Kidney tubule cell (primary cell): ENCODE measurements around the gene TTLL11.

Source experiments
- DNase-seq: peaks from one replicate; pipeline ENCODE4 v3.0.0-alpha.2; 2018; ENCODE audit warnings: low spot score

TTLL11 gene

DNA sequence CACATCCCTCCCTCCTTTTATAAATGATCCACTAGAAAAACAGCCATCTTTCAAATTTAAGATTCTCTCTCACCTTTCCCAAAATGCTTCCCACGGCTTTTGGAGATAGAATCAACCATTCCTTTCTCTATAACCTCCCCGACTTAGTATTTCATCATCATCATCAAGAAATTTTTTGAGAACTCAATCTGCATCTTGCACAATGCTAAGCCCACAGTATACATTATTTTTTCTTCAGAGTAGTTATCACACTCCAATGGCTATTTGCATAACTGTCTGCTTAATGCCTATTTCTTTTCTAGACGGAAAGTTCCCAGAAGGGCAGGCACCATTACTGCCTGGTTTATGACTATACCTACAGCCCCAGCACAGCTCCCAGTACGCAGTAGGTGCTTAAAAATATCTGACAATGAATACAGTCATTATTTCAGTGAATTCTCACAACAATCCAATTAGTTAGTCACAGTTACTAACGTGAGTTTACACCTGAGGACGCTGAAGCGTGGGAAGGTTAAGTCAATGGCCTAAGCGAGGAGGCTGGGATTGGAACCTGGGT lies 212.7 kb downstream of the TTLL11 start:
- DNase-seq: no peak

DNA sequence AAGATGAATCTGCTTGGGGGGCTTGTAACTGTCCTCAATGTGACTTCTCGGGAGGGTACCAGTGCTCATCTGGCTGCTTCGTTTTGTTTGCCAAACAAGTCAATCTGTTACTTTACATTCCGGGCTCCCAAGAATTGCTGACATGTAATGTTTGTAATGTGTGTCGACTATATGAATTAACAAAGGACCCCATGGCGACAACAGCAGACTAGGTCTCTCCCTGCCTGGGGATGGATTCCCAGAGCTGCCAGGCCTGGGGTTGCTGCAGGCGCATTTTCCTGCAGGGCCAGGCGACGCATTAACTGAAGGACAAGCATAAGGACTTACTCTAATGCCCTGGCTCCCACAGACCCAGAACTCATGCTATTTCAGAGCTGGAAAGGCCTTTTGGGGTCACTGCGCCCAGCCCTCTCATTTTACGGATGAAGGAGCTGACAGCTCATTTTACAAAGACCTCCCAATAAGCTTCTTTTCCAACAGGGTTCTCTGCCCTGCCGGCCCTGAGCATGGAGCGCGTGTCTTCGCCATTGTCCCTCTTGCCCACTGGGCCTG lies 214.8 kb downstream of the TTLL11 start:
- DNase-seq: no peak

DNA sequence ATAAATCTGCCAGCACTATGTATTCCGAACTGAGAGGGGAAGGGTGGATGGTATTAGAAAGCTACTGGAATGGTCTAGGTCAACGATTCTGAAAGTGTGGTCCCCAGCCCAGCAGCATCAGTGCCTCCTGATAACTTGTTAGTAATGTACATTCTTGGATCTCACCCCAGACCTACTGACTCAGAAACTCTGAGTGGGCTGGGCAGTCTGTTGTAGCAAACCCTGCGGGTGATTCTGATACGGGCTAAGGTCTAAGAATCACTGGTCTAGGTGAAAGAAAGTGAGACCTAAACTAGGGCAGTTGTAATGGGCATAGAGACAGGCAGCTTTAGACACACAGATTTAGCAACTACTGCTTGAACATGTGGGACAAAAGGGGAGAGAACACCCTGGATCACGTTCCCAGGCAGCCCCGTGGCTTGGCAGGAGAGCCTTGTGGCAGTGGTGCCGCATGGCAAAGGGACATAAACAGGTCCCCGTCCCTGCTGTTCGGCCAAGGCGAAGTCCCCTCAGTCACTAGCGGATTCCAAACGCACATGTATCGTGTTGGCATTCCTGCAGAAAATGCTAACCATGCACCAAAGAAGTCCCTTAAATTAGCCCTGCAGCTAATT lies 216.3 kb downstream of the TTLL11 start:
- DNase-seq: peak; percentile 81

DNA sequence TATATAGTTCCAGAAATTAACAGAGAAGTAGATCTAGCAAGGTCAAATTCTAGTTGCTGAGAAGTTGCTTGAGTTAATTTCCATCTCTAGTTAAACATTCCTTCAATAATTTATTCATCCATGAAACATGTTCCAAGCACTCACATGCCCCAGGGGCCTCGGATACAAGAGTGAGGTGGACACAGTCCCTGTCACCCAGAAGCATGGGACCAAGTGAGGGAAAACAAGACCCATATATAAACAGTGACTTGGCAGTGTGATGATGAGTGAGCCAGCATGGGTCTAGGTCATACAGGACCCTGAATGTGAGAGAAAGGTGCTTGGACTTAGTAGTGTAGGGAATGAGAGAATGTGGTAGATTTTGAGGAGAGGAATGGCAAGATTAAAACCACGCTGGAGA lies 216.9 kb downstream of the TTLL11 start:
- DNase-seq: peak; percentile 67

DNA sequence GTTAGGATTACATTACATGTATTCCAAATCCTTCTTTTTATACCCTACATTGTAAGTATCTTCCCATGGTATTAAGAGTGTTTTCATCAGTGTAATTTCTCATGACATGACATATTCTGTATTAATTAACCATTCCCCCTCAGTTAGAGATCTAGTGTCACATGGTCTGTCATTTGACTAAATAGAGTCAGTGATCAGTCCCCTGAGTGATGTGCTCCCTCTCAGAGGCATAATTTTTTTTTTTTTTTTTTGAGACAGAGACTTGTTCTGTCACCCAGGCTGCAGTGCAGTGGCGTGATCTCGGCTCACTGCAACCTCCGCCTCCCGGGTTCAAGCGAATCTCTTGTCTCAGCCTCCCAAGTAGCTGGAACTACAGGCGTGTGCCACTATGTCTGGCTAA lies 218.6 kb downstream of the TTLL11 start:
- DNase-seq: no peak

DNA sequence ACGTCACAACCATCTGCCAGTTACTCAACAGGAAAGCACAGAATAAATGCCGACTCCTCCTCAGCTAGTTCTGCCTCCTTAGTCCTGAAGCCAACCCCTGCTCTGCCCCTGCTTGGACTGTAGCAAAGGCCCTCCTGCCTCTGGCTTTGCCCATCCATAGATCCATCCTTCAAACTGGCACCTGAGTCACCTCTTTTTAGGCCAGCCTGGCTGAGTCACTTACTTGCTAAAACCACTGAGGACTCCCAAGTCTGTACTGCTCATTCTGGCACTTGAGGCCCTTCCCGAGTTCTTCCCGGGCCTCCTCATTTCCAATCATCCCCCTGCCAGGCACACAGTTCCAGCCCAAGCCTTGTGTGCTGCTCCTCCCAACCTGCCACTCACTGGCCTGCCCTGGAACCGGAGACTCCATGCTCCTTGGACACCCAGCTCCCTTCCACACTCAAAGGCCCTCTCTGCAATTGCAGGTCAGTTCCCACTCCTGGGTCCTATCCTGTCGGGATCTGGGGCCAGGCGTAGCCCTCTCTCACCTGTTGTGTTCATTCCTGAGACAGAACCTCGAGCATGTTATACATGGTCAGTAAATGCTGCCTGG lies 221.6 kb downstream of the TTLL11 start:
- peak; percentile 69 for DNase-seq

DNA sequence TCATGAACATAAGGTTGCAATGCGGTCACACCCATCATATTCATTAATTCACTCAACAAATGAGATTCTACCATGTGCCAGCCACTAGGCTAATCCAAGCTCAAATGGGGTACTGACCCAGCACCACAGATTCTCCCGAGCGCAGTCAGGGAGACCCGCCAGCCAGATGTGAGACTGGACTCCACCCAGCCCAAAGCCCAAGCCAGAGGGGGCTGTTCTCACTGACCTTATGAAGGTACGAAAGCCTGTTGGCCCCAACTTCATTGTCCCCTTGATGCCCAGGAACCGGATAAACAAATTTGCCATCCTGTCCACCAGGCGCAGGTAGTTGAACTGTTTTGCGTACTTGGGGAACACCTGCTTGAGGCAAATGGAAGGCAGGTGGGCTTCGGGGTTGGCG lies 222.8 kb downstream of the TTLL11 start:
- DNase-seq: no peak

DNA sequence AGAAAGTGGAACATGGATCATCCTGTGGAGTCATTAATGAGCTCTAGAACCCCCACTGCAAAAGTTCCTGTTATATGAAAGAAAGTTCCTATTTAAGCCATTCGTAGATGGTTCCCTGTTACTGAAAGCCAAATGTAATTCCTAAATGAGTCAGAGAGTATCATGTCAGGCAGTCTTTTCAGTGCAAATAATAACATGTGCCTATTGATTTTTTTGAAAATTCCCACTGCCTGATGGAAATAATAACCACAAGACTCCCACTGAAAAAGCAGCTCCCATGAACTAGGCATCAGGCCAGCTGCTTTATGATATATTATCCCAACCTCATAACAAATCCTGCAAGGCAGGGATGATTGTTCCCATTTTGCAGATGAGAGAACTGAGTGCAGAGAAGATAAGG lies 224.5 kb downstream of the TTLL11 start:
- no peak for DNase-seq

DNA sequence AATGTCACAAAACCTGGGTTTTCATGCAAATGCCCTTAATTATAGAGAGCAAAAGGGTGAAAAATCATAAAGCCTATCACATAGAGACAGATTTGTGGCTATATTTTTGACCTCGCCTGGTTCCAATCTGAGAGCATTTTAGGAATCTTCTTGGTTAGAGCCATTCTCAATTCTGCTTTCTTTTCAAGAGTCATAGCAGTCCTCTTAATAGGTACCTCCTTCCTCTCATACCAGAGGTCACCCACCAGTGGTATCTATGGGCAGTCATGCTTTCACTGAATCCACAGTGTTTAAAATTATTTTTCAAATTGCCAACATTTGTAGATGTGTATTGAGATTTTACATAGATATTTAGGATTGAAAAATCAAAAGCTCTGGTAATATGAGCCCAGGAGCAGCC lies 226.2 kb downstream of the TTLL11 start:
- DNase-seq: no peak

DNA sequence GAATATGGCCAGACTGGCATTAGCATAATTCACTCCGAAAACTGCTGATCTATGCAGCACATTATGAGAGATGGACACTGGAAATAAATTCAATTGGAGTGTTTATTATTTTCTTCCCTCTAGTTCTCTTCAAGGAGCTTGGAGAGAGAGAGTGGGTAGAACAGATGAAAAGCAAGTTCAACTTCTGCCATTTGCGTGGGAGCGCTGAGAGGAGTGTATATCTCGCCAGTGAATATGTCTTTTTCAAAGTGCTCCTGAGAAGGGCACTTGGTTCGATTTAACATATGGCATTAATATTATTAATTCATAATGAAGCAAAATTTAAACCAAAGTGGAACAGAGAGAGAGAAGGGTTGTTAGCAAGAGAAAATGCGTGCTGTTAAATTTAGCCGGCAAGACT lies 227.2 kb downstream of the TTLL11 start:
- DNase-seq: no peak

DNA sequence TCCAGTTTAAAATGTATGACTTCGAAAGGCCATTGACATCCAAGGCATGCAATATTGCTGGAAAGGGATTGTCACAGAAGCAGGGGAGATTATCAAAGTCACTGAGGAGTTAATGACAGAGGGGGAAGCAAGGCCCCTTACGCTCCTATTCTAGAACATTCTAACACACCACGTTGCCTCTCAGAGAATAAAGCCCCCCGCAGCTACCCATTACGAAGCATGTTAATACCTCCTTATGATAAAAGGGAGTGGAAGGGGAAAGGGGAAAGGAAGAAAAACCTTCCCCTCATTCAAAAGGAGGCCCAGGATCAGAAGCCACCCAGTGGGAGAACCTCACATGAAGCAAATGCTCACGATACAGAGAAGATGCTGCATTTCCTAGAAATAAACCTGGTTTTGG lies 228.0 kb downstream of the TTLL11 start:
- DNase-seq: no peak

DNA sequence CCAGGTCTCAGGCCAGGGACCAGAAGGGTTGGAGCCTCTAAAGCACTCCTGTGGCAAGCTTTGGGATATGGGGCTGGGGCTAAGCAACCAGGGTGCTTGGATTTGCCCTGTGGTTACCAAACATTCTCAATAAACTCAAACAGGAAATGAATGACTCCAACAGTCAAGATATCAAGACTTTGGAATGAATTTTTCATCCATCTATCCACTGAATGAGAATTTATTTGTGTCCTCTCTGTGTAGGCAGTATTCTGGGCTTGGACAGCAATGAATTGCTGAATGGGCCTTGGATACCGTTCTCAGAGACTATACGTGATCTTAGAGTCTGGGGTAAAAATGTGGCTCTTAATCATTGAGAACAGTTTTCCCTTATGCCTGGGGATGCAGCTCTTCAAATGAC lies 229.2 kb downstream of the TTLL11 start:
- DNase-seq: no peak

DNA sequence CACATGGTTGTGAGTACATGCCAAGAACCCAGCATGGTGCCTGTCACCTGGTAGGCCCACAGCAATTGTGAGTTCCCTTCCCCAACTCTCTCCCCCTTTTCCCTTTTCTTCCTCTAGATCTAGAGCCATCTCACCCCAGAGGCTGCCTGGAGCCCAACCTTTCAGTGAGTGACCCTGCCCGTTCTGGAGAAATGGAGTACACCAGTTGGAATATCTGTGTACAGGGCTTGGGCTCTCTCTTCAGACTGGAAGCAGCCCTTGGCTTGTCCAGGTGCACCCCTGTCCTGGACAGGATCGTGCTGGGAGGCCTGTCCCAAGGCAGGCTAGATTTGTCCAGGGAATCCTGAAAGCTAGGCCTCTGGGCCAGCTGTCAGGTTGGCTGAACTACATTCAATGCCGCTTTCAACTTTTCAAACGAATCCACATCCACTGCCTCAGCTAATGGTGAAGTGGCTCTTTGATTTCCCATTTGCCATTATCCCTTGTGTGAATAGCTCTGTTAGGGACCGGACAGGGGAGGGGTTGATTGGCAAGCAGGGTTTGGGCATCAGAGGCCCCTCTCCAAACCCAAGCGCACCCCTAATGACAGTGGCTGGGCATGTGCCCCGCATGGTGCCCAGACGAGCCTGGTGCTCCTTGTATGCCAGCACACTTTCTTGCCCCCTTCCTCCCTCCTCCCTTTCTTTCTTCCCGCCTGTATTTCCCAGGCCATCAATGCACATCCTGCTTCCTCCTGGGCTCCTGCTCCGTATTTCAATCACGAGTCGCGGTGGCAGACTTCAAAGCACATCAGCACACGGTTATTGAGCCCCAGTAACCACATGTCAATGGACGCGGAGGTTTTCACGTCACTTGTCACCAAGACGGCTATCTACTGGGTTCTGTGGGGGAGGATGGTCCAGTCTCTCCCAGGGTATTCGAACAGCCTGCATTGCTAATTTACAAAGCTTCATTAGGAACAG lies 230.5 kb downstream of the TTLL11 start:
- no peak for DNase-seq

DNA sequence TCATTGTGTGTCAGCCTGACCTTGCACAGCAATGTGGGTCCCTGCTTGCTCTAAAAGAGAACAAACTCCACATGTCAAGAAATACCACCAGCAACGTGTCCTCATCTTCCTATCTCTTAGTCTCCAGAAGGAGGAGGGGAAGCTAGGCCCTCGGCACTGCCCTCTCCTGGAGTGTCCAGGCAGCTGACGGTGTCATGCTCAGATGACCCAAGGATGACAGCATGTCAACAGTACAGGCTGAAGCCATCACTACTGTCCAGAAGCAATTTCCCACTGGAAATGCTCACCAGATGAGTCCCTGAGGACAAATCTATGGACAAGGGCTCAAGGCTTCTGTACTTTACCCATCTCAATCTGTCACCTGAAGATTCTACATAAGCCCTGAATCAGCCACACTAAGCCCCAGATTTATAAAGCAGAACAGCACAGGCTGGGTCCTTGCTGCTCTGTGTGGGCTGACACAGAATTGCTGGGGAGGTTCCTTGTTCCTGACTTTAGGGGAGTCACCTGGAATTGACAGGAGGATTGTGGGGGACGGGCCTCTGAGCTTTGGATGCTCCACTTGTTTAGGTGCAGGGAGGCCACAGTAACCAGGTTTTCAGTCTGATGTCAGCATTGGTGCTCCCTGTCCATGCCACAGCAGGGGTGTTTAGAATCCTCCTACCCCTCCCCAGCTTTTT lies 231.5 kb downstream of the TTLL11 start:
- DNase-seq: peak; percentile 64

DNA sequence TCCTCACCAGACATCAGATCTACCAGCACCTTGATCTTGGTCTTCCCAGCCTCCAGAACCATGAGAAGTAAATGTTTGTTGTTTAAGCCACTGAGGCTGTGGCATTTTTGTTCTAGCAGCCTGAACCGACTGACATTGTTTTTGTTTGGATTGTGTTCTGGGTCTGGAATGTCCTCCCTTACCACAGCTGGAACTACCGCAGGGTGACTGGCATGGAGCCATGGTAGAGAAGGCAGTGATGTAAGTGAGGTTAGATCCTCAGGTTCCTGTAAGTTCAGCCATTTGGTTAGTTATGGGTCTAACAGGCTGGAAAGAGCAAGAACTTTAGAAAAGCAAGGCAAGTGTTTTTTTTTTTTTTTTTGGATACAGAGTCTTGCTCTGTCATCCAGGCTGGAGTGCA lies 232.4 kb downstream of the TTLL11 start:
- DNase-seq: peak; percentile 70

DNA sequence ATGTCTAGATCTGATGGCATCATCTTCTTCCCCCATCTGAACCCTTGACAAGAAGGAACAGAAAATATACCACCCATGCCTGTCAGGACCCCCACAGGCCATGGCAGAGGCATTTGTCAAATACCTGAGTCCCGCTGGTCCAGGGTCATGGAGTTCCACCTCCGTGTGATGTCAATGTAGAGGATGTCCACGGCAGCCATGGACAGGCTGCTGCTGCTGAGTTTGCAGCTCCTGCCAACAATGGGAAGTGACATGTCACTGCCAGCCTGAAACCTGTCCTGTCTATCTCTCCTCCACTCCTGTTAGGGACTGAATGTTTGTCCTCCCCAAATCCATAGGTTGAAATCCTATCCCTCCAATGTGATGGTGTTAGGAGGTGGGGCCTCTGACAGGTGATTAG lies 232.9 kb downstream of the TTLL11 start:
- DNase-seq: no peak

DNA sequence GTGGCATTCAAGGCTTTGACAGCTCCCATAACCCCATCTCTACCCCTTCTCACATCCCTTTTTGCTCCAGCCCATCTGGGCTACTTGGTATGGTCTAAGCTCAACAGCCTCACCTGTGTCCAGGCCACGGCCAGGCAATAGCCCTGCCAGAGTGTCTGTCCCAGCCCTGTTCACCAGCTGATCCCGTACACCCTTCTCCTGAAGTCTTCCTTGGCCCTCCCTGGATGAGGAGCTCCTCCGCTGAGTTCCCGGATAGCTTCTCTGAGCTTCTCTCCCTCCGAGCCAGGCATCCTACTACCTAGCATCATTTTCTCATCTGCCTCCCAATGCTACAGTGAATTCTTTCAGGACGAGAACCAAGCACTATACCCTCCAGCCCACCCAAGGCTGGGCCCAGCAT lies 233.5 kb downstream of the TTLL11 start:
- no peak for DNase-seq

DNA sequence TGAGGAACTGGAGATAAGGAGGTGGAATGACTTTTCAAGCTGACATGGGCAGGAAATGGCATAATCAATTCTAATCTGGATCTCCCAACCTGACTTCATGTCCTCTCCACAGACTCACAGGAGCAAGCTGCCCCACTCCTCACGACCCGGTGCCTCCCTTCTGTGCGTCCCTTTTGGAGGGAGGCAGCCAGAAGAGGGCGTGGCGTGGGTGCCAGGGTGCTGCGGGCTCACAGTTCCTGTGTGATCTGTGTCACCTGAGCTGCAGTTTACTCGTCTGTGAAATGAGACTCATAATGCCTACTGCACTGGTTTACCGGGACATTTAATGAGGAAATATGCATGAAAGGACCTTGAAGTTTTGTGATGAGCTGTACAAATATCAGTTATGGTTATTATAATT lies 234.3 kb downstream of the TTLL11 start:
- DNase-seq: no peak

DNA sequence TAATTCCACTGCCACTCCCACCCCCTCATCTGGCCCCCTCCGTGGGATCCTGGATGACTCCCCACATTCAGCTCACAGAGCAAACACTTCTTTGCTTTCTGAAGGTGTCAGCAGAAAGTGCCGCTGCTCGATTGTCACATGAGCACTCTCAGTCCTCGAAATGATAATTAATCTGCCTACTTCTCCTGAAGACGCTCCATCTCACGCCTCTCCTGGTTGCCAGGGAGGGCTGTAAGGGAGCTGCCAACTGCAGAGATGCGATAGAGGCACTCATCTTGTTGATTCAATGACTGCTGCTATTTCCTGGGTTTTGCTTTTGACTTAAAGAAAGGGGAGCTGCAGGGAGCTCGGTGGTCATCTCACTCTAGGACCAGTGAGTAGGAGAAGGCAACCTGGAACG lies 235.2 kb downstream of the TTLL11 start:
- DNase-seq: no peak

DNA sequence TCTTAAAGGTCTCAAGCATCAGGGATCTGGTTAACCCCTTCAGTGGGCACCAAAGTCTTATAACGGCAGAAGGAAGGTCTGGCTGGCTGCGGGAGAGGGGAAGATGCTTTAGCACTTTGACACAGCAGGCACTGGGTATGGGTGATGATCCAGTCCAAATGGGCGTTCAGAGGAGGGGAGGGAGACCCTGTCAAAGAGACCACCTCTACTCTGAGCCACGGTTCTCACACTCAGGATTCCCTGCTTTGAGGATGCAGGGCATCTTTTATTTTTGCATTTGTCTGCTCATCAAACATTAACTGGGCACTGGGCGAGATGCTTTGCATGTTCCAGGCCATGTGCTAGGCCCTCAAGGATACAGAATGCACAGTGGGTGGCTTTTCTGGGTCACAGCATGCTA lies 237.6 kb downstream of the TTLL11 start:
- no peak for DNase-seq

DNA sequence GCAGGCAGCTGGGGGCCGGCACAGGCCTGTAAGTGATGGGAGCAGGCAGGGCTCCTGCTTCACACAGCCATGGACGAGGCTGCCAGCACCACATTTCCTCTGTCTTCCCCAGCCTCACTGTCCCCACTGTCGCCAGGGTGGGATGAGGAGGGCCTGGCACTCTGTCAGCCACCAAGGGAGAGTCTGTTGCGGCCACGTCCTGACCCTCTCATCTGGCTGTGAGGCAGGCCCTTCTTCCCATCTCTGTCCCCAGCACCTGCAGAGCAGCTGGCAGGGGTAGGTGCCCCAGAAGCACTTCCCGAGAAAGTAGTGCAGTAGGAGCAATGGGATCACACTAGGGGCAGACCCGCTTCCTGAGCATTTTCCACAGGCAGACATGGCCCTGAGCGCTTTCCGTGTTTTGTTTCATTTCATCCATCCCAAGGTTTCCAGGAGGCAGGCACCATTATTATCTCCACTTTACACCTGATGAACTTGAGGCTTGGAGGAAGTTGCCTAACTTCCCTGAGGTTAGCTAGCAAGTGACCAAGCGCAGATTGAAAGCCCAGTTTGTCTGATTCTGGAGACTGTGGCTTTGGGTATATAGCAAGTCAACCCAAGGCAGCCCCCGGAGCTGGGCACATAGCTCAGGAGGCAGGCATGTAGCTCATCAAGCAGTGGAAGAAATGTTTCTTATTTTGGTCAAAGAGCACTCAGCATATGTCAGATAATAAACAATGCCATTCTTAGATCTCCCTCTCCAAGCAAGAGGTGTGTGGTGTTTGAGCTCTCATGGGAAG lies 239.3 kb downstream of the TTLL11 start:
- no peak for DNase-seq
